Fibroblast of upper back skin (primary cell): ENCODE data around the gene UFSP2.

Experiments used
- DNase-seq: peaks from one replicate; pipeline ENCODE4 v3.0.0-alpha.2; 2013

The UFSP2 gene

GRCh38 chr4:185351691-185352090 is 74.1 kb downstream of the UFSP2 start:
- DNase-seq, result no peak
